Measurements from ENCODE around the gene DDHD1. TPM values are rescaled to one million over a fixed set of nuclear protein-coding genes. Genes with fewer than 3 reads are reported as not detected.

DDHD1 gene
- total and polyA plus RNA-seq, 10 donors = 3.4 to 52.2 (median 25.9) TPM

DNA sequence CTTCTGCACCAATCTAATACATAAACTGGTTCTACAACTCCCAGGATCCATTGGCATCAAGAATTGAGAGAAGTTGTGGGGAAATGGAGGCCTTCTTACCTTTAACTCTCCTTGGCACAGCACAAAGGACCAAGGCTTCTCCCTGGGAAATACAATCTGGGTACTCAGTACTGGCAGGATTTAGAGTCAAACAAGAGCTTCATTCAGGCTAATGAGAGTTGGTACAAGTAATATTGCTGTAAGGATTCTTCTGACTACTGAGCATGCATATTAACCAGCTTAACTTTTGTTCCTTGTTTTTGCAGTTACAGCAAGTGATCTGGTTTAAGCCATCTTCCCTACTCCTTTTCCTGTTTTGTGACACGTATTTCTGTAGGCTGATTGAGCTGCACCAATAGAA lies 126.1 kb downstream of the DDHD1 start:
- 0 to 48% (median 26%) methylated on average over 1 of the region's 1 CpG for WGBS, 5 donors
- no peaks in the 10 kb centered on the region for H3K4me1 ChIP-seq
- H3K9me3 ChIP-seq = no peaks in the 10 kb centered on the region
- no peak for DNase-seq
- H3K4me3 ChIP-seq = no peak overlapping the region
- H3K27me3 ChIP-seq (replicated peaks in 1 of 7) = no peaks in the 10 kb centered on the region
- no peaks in the 10 kb centered on the region for H3K36me3 ChIP-seq
- H3K27ac ChIP-seq = no peak overlapping the region
- TF ChIP-seq, protein P1, sequence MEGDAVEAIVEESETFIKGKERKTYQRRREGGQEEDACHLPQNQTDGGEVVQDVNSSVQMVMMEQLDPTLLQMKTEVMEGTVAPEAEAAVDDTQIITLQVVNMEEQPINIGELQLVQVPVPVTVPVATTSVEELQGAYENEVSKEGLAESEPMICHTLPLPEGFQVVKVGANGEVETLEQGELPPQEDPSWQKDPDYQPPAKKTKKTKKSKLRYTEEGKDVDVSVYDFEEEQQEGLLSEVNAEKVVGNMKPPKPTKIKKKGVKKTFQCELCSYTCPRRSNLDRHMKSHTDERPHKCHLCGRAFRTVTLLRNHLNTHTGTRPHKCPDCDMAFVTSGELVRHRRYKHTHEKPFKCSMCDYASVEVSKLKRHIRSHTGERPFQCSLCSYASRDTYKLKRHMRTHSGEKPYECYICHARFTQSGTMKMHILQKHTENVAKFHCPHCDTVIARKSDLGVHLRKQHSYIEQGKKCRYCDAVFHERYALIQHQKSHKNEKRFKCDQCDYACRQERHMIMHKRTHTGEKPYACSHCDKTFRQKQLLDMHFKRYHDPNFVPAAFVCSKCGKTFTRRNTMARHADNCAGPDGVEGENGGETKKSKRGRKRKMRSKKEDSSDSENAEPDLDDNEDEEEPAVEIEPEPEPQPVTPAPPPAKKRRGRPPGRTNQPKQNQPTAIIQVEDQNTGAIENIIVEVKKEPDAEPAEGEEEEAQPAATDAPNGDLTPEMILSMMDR (IDR thresholded peaks at IDR 0.05 in 8 of 11, conservative IDR thresholded peaks at IDR 0.05 in 3 of 11) = no peak
- TF ChIP-seq POLR2A (IDR thresholded peaks at IDR 0.05) (no peak), POLR2AphosphoS5 (IDR thresholded peaks at IDR 0.05) (no peak)
- intact Hi-C loops (cut with DNase I; ENCODE audit: low total_unique reads) = no loop called here

DNA sequence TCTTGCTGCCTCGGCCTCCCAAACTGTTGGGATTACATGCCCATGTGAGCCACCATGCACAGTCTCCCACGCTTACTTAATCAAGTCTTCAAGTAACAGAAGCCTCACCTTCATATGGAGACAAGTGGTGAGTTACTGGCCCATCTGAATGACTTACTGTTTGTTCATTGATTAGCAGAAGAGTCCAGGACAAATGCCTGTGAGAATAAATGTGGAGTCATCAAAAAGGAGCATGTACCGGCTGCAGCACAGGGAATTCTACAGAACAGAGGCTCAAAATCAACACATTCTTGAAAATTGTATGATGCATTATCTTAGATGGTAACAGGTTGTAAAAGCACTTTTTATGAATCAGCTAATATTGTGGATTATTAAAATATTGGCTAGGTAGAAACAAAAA lies 129.8 kb downstream of the DDHD1 start:
- Histone ChIP-seq H3K27ac (no peak overlapping the region), H3K4me3 (no peak overlapping the region), H3K27me3 (replicated peaks in 1 of 7) (no peaks in the 10 kb centered on the region), H3K9me3 (no peaks in the 10 kb centered on the region), H3K36me3 (no peaks in the 10 kb centered on the region), H3K4me1 (no peaks in the 10 kb centered on the region)
- WGBS, 5 donors = 90 to 98% (median 93%) methylated on average over 3 of the region's 3 CpGs
- DNase-seq = no peak
- TF ChIP-seq POLR2A (IDR thresholded peaks at IDR 0.05) = no peak
- intact Hi-C loops (cut with DNase I; ENCODE audit: low total_unique reads) = no loop called here

DNA sequence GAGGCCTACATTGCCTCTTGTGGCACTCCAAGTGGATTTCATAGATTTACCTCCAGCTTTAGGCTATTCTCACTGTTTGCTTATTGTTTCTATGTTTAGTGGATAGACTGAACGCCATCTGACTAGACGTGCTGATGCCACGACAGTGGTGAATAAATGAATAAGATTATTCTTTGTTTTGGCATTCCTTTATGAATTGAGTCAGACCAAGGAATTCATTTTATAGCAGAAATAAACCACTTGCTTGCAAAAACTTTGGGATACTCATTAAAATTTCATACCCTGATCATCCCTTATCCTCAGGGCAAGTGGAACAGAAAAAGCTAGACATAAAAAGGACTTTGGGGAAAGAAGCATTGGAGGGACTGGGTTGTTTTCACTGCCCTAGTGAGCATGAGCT lies 130.5 kb downstream of the DDHD1 start:
- no peak overlapping the region for H3K27ac ChIP-seq
- H3K4me3 ChIP-seq = no peak overlapping the region
- H3K9me3 ChIP-seq = no peaks in the 10 kb centered on the region
- WGBS, 5 donors = 90 to 96% (median 94%) methylated on average over 3 of the region's 3 CpGs
- no peaks in the 10 kb centered on the region for H3K36me3 ChIP-seq
- intact Hi-C loops (cut with DNase I; ENCODE audit: low total_unique reads) = no loop called here
- no peak for DNase-seq
- TF ChIP-seq, protein P1 (IDR thresholded peaks at IDR 0.05 in 8 of 11, conservative IDR thresholded peaks at IDR 0.05 in 3 of 11) = no peak
- TF ChIP-seq POLR2AphosphoS5 (IDR thresholded peaks at IDR 0.05) = no peak
- TF ChIP-seq POLR2A (IDR thresholded peaks at IDR 0.05) = no peak
- no peaks in the 10 kb centered on the region for H3K27me3 ChIP-seq (replicated peaks in 1 of 7)
- no peaks in the 10 kb centered on the region for H3K4me1 ChIP-seq

DNA sequence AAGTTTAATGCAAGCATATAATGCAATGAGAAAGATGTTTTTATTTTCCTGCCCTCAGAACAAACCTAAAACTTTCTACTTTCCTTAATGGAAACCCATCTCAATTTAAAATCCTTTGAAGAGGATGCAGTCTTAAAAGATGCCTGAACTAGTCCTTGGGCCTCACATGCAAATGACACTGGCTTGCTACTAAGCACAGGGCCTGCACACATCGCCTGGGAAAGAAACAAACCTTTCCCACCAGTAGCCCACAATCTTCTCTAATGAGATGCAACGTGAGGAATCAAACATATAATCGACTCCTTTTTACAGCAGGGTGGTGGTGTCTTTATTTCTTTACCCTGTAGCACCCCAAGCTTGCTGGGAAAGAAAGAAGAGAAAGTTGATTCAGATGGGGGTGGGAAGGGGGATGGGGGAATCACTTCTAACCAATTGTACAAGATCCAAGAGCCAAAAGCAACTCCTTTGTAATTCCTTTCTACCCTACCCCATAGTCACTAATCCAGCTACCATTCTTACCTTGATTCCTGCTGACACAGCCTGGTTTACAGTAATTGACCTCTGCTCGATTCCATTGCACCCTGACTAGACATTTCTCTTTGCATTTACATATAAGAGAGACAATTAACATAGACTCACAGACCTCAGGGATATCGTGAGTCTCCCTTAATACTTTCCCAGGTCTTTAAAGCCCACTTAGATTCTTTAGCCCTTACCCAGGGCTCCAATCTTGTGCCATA lies 132.8 kb downstream of the DDHD1 start:
- 64 to 82% (median 81%) methylated on average over 5 of the region's 5 CpGs for WGBS, 5 donors
- TF ChIP-seq, protein P1 (IDR thresholded peaks at IDR 0.05 in 8 of 11, conservative IDR thresholded peaks at IDR 0.05 in 3 of 11) = no peak
- TF ChIP-seq POLR2AphosphoS5 (IDR thresholded peaks at IDR 0.05) (no peak), POLR2A (IDR thresholded peaks at IDR 0.05) (no peak)
- Histone ChIP-seq H3K36me3 (no peaks in the 10 kb centered on the region), H3K4me1 (no peaks in the 10 kb centered on the region), H3K4me3 (no peak overlapping the region), H3K27ac (no peak overlapping the region), H3K9me3 (no peaks in the 10 kb centered on the region), H3K27me3 (replicated peaks in 1 of 7) (no peaks in the 10 kb centered on the region)
- intact Hi-C loops (cut with DNase I; ENCODE audit: low total_unique reads) = no loop called here
- no peak for DNase-seq
